Keratinocyte (primary cell): ENCODE measurements around the gene TMEM31. TPM values are rescaled to one million over a fixed set of nuclear protein-coding genes. Genes with fewer than 3 reads are reported as not detected.

Experiments
- DNase-seq: peaks from one replicate; pipeline ENCODE4 v3.0.0-alpha.2; 2011; ENCODE audit warnings: low read depth, missing footprints, low spot score
- FAIRE-seq: peaks from 2 replicates; lab custom pipeline; 2011; peaks lifted over from hg19 to GRCh38; lab: Jason Lieb, UNC
- H2AFZ ChIP-seq: 2 replicates; pipeline ENCODE4 v1.6.0; 2012; ENCODE audit warnings: low read length, control low read depth, inconsistent platforms; ENCODE audit not compliant: control insufficient read depth
- H3K27ac ChIP-seq: 2 replicates; pipeline ENCODE4 v1.5.1; 2011; ENCODE audit warnings: low read length; ENCODE audit not compliant: control insufficient read depth, insufficient read depth
- H3K27me3 ChIP-seq: 3 replicates; pipeline ENCODE4 v1.6.0; 2011; ENCODE audit warnings: low read length; ENCODE audit not compliant: control insufficient read depth, insufficient read depth; ENCODE audit errors: extremely low read depth
- H3K36me3 ChIP-seq, 2 experiments: 2 replicates in 1 of 2; 3 replicates in 1 of 2; pipeline ENCODE4 v1.5.1; 2011; ENCODE audit warnings: low read length in 2 of 2, mild to moderate bottlenecking in 1 of 2; ENCODE audit not compliant: control insufficient read depth in 2 of 2, insufficient read depth in 2 of 2; ENCODE audit errors: extremely low read depth in 1 of 2
- H3K4me1 ChIP-seq: 3 replicates; pipeline ENCODE4 v1.5.1; 2011; ENCODE audit warnings: low read length; ENCODE audit not compliant: control insufficient read depth, insufficient read depth; ENCODE audit errors: extremely low read depth
- H3K4me2 ChIP-seq: 3 replicates; pipeline ENCODE4 v1.6.0; 2011; ENCODE audit warnings: low read depth, low read length; ENCODE audit not compliant: control insufficient read depth, insufficient read depth; ENCODE audit errors: extremely low read depth
- H3K4me3 ChIP-seq, 3 experiments: fragments of 200-600 bp in 1 of 3; sonication (generic) in 1 of 3; 2 replicates in 2 of 3; 3 replicates in 1 of 3; pipeline ENCODE4 v1.5.1; 2011 to 2016; ENCODE audit warnings: low read length in 3 of 3, mild to moderate bottlenecking in 3 of 3, control low read depth in 2 of 3, inconsistent platforms in 1 of 3, low read depth in 1 of 3, mixed read lengths in 1 of 3, mixed run types in 1 of 3, moderate library complexity in 1 of 3; ENCODE audit not compliant: control insufficient read depth in 2 of 3, insufficient read depth in 2 of 3; ENCODE audit errors: extremely low read depth in 1 of 3
- H3K79me2 ChIP-seq: 2 replicates; pipeline ENCODE4 v1.6.0; 2012; ENCODE audit warnings: low read length; ENCODE audit not compliant: control insufficient read depth, insufficient read depth
- H3K9ac ChIP-seq: 3 replicates; pipeline ENCODE4 v1.6.0; 2011; ENCODE audit warnings: low read length; ENCODE audit not compliant: control insufficient read depth, insufficient read depth; ENCODE audit errors: extremely low read depth
- H3K9me1 ChIP-seq: 3 replicates; pipeline ENCODE4 v1.6.0; 2011; ENCODE audit warnings: low read length; ENCODE audit not compliant: control insufficient read depth, insufficient read depth; ENCODE audit errors: extremely low read depth
- H3K9me3 ChIP-seq: 2 replicates; pipeline ENCODE4 v1.5.1; 2012; ENCODE audit warnings: low read depth, low read length; ENCODE audit not compliant: control insufficient read depth
- H4K20me1 ChIP-seq: 3 replicates; pipeline ENCODE4 v1.6.0; 2011; ENCODE audit warnings: low read length; ENCODE audit not compliant: control insufficient read depth, insufficient read depth; ENCODE audit errors: extremely low read depth
- EZH2 ChIP-seq: IDR thresholded peaks from one replicate; pipeline ENCODE4 v1.6.1; 2012; ENCODE audit warnings: inconsistent platforms, mild to moderate bottlenecking, low read length, moderate library complexity
- dilution Hi-C: fragments of 300-500 bp; cut with MboI; formaldehyde crosslinking; loops from one replicate; pipeline ENCODE4 v1.7.0; 2020; ENCODE audit warnings: low sequenced_read_pairs; ENCODE audit not compliant: extremely low pct_ligation_motif_present
- polyA plus RNA-seq, 5 experiments: library from polyadenylated mRNA; depleted of rRNA in 3 of 5; stranded (reverse) in 3 of 5; stranded (forward) in 1 of 5; unstranded in 1 of 5; fragments of >200 nt; gene quantifications; 1 replicate in 1 of 5; 2 replicates in 3 of 5; 3 replicates in 1 of 5; pipeline versions ENCODE4 v1.2.1 to v1.2.3, GENCODE V29; 2011 to 2012; ENCODE audit warnings: missing spikeins in 2 of 5, low read depth in 1 of 5, low replicate concordance in 1 of 5
- TF ChIP-seq, protein P1 (sequence below), 3 experiments: IDR thresholded peaks in 1 of 3; conservative IDR thresholded peaks in 1 of 3; optimal IDR thresholded peaks in 1 of 3; 2 replicates in 2 of 3; 3 replicates in 1 of 3; pipeline versions ENCODE3 to v1.5.1; 2011; ENCODE audit warnings: low read length in 3 of 3, mild to moderate bottlenecking in 3 of 3, moderate library complexity in 2 of 3, control low read depth in 1 of 3, inconsistent platforms in 1 of 3; ENCODE audit not compliant: insufficient read depth in 2 of 3; ENCODE audit errors: extremely low read depth in 1 of 3

TMEM31 gene
- polyA plus RNA-seq, 1 donor (not counting 4 experiments of a cell fraction or from before 2014, with no cell fraction given): not detected

DNA sequence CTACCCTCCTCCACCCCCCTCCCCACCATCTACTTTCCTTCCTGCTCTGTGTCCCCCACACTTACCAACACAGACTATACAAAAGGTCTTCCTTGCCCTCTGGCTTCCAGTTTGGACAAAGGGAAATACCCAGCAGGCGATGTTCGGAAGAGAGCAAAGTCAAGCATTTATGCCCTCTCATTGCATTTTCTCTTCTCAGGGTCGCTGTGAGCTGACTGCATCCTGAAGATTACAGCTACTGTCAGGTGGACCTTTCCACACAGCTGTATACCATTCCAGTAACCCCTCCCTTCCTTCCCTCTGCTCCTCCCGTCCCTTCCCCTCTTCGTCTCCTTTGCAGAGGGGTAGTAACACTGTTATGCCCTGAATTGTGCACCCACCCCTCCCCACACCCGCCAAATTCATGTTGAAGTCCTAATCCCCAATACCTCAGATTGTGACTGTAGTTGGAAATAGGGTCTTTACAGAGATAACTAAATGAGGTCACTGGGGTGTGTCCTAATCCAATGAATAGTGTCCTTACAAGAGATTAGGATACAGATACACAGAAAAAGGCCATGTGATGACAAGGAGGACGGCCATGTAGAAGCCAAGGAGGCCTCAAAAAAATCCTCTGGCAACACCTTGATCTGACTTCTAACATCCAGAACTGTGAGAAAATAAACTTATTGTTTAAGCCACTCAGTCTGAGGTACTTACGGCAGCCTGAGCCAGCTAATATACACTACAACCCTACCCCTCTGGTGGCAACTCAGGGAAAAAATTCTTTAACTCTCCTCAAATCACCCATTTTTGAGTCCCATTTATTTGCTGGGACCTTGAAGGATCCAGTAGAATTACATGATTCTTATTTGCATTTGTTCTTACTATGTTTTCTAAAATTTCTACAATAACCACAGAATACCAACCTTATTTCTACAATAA, 35.9 kb upstream of the TMEM31 start:
- no peak overlapping the region for H2AFZ ChIP-seq
- no peak for TF ChIP-seq EZH2
- TF ChIP-seq, protein P1, sequence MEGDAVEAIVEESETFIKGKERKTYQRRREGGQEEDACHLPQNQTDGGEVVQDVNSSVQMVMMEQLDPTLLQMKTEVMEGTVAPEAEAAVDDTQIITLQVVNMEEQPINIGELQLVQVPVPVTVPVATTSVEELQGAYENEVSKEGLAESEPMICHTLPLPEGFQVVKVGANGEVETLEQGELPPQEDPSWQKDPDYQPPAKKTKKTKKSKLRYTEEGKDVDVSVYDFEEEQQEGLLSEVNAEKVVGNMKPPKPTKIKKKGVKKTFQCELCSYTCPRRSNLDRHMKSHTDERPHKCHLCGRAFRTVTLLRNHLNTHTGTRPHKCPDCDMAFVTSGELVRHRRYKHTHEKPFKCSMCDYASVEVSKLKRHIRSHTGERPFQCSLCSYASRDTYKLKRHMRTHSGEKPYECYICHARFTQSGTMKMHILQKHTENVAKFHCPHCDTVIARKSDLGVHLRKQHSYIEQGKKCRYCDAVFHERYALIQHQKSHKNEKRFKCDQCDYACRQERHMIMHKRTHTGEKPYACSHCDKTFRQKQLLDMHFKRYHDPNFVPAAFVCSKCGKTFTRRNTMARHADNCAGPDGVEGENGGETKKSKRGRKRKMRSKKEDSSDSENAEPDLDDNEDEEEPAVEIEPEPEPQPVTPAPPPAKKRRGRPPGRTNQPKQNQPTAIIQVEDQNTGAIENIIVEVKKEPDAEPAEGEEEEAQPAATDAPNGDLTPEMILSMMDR (optimal IDR thresholded peaks at IDR 0.05 in 1 of 3, IDR thresholded peaks at IDR 0.05 in 1 of 3, conservative IDR thresholded peaks at IDR 0.05 in 1 of 3; ENCODE audit: extremely low read depth in 1 of 3, insufficient read depth in 2 of 3, low read length in 3 of 3): no peak
- no peak overlapping the region for H3K27ac ChIP-seq
- no peaks in the 10 kb centered on the region for H3K79me2 ChIP-seq
- no peaks in the 10 kb centered on the region for H3K27me3 ChIP-seq
- no peaks in the 10 kb centered on the region for H3K9me3 ChIP-seq
- H4K20me1 ChIP-seq: no peaks in the 10 kb centered on the region
- no peaks in the 10 kb centered on the region for H3K4me1 ChIP-seq
- FAIRE-seq (no peak), DNase-seq (no peak)
- dilution Hi-C loops: no loop called here
- no peak overlapping the region for H3K4me3 ChIP-seq
- H3K36me3 ChIP-seq: peaks cover 0 to 7% of the 10 kb centered on the region in 2 experiments
- H3K9me1 ChIP-seq: no peaks in the 10 kb centered on the region
- no peak overlapping the region for H3K9ac ChIP-seq
- no peak overlapping the region for H3K4me2 ChIP-seq

DNA sequence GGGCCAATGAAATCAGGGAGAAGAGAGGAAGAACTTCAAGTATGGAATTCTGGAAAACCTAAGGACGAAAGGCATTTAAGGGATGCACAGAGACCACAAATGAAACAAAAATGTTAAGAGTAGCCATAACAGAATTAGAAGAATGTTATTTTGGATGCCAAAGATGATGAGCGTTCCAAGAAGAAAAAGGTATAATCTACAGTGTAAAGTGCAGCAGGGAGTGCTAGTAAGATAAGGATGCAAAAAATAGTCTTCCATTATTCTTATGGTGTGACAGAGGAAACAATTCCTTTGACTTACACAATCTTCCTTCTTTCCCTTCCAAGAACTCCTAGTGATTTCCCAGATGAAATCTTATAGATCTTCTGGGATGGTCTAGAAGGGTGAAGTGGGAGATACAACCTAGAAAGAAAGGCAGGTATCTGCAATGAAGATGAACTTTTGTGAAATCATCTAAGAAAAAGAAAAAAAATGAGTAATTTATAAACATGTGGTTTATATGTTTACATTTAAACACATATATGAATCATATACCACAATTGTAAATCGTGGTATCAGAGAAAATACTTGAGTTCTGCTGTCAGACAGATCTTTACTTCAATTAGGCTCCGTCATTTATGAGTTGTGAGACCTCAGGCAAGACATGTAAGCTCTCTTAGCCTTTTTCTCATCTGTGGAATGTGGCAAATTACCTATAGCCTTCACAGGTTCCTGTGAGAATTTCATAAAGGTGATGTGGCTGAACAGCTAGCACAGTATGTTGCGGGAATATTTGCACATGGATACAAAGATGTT, 32.3 kb upstream of the TMEM31 start:
- no peak overlapping the region for H3K4me3 ChIP-seq
- H3K9ac ChIP-seq: no peak overlapping the region
- no peaks in the 10 kb centered on the region for H3K27me3 ChIP-seq
- dilution Hi-C loops: no loop called here
- H3K4me1 ChIP-seq: no peaks in the 10 kb centered on the region
- H3K27ac ChIP-seq: no peak overlapping the region
- no peaks in the 10 kb centered on the region for H3K9me3 ChIP-seq
- TF ChIP-seq EZH2: no peak
- TF ChIP-seq, protein P1 (optimal IDR thresholded peaks at IDR 0.05 in 1 of 3, IDR thresholded peaks at IDR 0.05 in 1 of 3, conservative IDR thresholded peaks at IDR 0.05 in 1 of 3; ENCODE audit: extremely low read depth in 1 of 3, insufficient read depth in 2 of 3, low read length in 3 of 3): no peak
- no peak overlapping the region for H3K4me2 ChIP-seq
- no peak overlapping the region for H2AFZ ChIP-seq
- no peaks in the 10 kb centered on the region for H3K79me2 ChIP-seq
- H4K20me1 ChIP-seq: no peaks in the 10 kb centered on the region
- DNase-seq (no peak), FAIRE-seq (no peak)
- no peaks in the 10 kb centered on the region for H3K9me1 ChIP-seq
- H3K36me3 ChIP-seq: peaks cover 0 to 7% of the 10 kb centered on the region in 2 experiments
